ENCODE results near the gene C1orf141.

The C1orf141 gene

GRCh38 chr1:67134695-67135094, at the start of gene C1orf141:
TSS of gene C1orf141 (minus strand) at chr1:67134970. CDS start at chr1:67127240, 7,730 bp downstream.
- no peak within 1 kb of the TSS for H3K4me3 ChIP-seq (ENCODE audit: low read length)
- no peaks in the 10 kb centered on the region for H3K27me3 ChIP-seq (ENCODE audit: control insufficient read depth, insufficient read depth, low read length)
- no peak within 1 kb of the TSS for H3K9ac ChIP-seq (ENCODE audit: low read length)
- H3K9me3 ChIP-seq (ENCODE audit: control insufficient read depth, low read length): no peaks in the 10 kb centered on the region
- peaks cover 25% of the 10 kb centered on the region for H3K4me1 ChIP-seq (ENCODE audit: control insufficient read depth, insufficient read depth, low read length)
- no peaks in the 10 kb centered on the region for H3K36me3 ChIP-seq (ENCODE audit: control insufficient read depth, insufficient read depth, low read length)

GRCh38 chr1:67175530-67176087, 40.8 kb upstream of the C1orf141 start:
- Histone ChIP-seq H3K27me3 (ENCODE audit: control insufficient read depth, insufficient read depth, low read length) (no peaks in the 10 kb centered on the region), H3K9me3 (ENCODE audit: control insufficient read depth, low read length) (no peaks in the 10 kb centered on the region), H3K36me3 (ENCODE audit: control insufficient read depth, insufficient read depth, low read length) (no peaks in the 10 kb centered on the region), H3K4me1 (ENCODE audit: control insufficient read depth, insufficient read depth, low read length) (no peaks in the 10 kb centered on the region), H3K9ac (ENCODE audit: low read length) (no peak overlapping the region), H3K4me3 (ENCODE audit: low read length) (no peak overlapping the region)

GRCh38 chr1:67174716-67175284, 40.0 kb upstream of the C1orf141 start:
- Histone ChIP-seq H3K9me3 (ENCODE audit: control insufficient read depth, low read length) (no peaks in the 10 kb centered on the region), H3K9ac (ENCODE audit: low read length) (no peak overlapping the region)

GRCh38 chr1:67173988-67174387, 39.2 kb upstream of the C1orf141 start:
- Histone ChIP-seq H3K4me3 (ENCODE audit: low read length) (no peak overlapping the region), H3K9ac (ENCODE audit: low read length) (no peak overlapping the region), H3K9me3 (ENCODE audit: control insufficient read depth, low read length) (no peaks in the 10 kb centered on the region), H3K27me3 (ENCODE audit: control insufficient read depth, insufficient read depth, low read length) (no peaks in the 10 kb centered on the region), H3K36me3 (ENCODE audit: control insufficient read depth, insufficient read depth, low read length) (no peaks in the 10 kb centered on the region), H3K4me1 (ENCODE audit: control insufficient read depth, insufficient read depth, low read length) (no peaks in the 10 kb centered on the region)

More at GRCh38 chr1:67174716-67175284, 40.0 kb upstream of the C1orf141 start:
- H3K36me3 ChIP-seq (ENCODE audit: control insufficient read depth, insufficient read depth, low read length): no peaks in the 10 kb centered on the region
- no peaks in the 10 kb centered on the region for H3K4me1 ChIP-seq (ENCODE audit: control insufficient read depth, insufficient read depth, low read length)
- no peak overlapping the region for H3K4me3 ChIP-seq (ENCODE audit: low read length)
- H3K27me3 ChIP-seq (ENCODE audit: control insufficient read depth, insufficient read depth, low read length): no peaks in the 10 kb centered on the region

- Histone ChIP-seq H3K4me3 (ENCODE audit: low read length) (no peak overlapping the region), H3K9me3 (ENCODE audit: control insufficient read depth, low read length) (no peaks in the 10 kb centered on the region), H3K36me3 (ENCODE audit: control insufficient read depth, insufficient read depth, low read length) (no peaks in the 10 kb centered on the region), H3K4me1 (ENCODE audit: control insufficient read depth, insufficient read depth, low read length) (no peaks in the 10 kb centered on the region), H3K27me3 (ENCODE audit: control insufficient read depth, insufficient read depth, low read length) (no peaks in the 10 kb centered on the region), H3K9ac (ENCODE audit: low read length) (no peak overlapping the region)
Observed at GRCh38 chr1:67171978-67172377, 37.2 kb upstream of the C1orf141 start.

GRCh38 chr1:67171574-67171955, 36.8 kb upstream of the C1orf141 start:
- Histone ChIP-seq H3K4me1 (ENCODE audit: control insufficient read depth, insufficient read depth, low read length) (no peaks in the 10 kb centered on the region), H3K4me3 (ENCODE audit: low read length) (no peak overlapping the region), H3K27me3 (ENCODE audit: control insufficient read depth, insufficient read depth, low read length) (no peaks in the 10 kb centered on the region), H3K9ac (ENCODE audit: low read length) (no peak overlapping the region), H3K9me3 (ENCODE audit: control insufficient read depth, low read length) (no peaks in the 10 kb centered on the region), H3K36me3 (ENCODE audit: control insufficient read depth, insufficient read depth, low read length) (no peaks in the 10 kb centered on the region)

- no peaks in the 10 kb centered on the region for H3K27me3 ChIP-seq (ENCODE audit: control insufficient read depth, insufficient read depth, low read length)
- H3K4me1 ChIP-seq (ENCODE audit: control insufficient read depth, insufficient read depth, low read length): no peaks in the 10 kb centered on the region
- no peak overlapping the region for H3K4me3 ChIP-seq (ENCODE audit: low read length)
- no peak overlapping the region for H3K9ac ChIP-seq (ENCODE audit: low read length)
- no peaks in the 10 kb centered on the region for H3K36me3 ChIP-seq (ENCODE audit: control insufficient read depth, insufficient read depth, low read length)
- no peaks in the 10 kb centered on the region for H3K9me3 ChIP-seq (ENCODE audit: control insufficient read depth, low read length)
Observed at GRCh38 chr1:67170751-67171573, 36.2 kb upstream of the C1orf141 start.

- H3K9me3 ChIP-seq (ENCODE audit: control insufficient read depth, low read length): no peaks in the 10 kb centered on the region
- H3K9ac ChIP-seq (ENCODE audit: low read length): no peak overlapping the region
- H3K27me3 ChIP-seq (ENCODE audit: control insufficient read depth, insufficient read depth, low read length): no peaks in the 10 kb centered on the region
- no peaks in the 10 kb centered on the region for H3K36me3 ChIP-seq (ENCODE audit: control insufficient read depth, insufficient read depth, low read length)
- no peak overlapping the region for H3K4me3 ChIP-seq (ENCODE audit: low read length)
- no peaks in the 10 kb centered on the region for H3K4me1 ChIP-seq (ENCODE audit: control insufficient read depth, insufficient read depth, low read length)
Observed at GRCh38 chr1:67169932-67170331, 35.2 kb upstream of the C1orf141 start.

GRCh38 chr1:67169496-67169895, 34.7 kb upstream of the C1orf141 start:
- no peaks in the 10 kb centered on the region for H3K9me3 ChIP-seq (ENCODE audit: control insufficient read depth, low read length)
- H3K9ac ChIP-seq (ENCODE audit: low read length): no peak overlapping the region
- H3K27me3 ChIP-seq (ENCODE audit: control insufficient read depth, insufficient read depth, low read length): no peaks in the 10 kb centered on the region
- no peaks in the 10 kb centered on the region for H3K4me1 ChIP-seq (ENCODE audit: control insufficient read depth, insufficient read depth, low read length)
- no peaks in the 10 kb centered on the region for H3K36me3 ChIP-seq (ENCODE audit: control insufficient read depth, insufficient read depth, low read length)
- H3K4me3 ChIP-seq (ENCODE audit: low read length): no peak overlapping the region

- Histone ChIP-seq H3K9me3 (ENCODE audit: control insufficient read depth, low read length) (no peaks in the 10 kb centered on the region), H3K27me3 (ENCODE audit: control insufficient read depth, insufficient read depth, low read length) (no peaks in the 10 kb centered on the region), H3K9ac (ENCODE audit: low read length) (no peak within 1 kb of the TSS), H3K4me3 (ENCODE audit: low read length) (no peak within 1 kb of the TSS), H3K4me1 (ENCODE audit: control insufficient read depth, insufficient read depth, low read length) (no peaks in the 10 kb centered on the region), H3K36me3 (ENCODE audit: control insufficient read depth, insufficient read depth, low read length) (no peaks in the 10 kb centered on the region)
Observed at GRCh38 chr1:67166196-67166595, 31.4 kb upstream of the C1orf141 start, which contains the start of gene IL23R. TSS of gene IL23R (plus strand) at chr1:67166454. CDS start at chr1:67168121, 1,667 bp downstream.

- H3K4me3 ChIP-seq (ENCODE audit: low read length): no peak overlapping the region
- no peaks in the 10 kb centered on the region for H3K27me3 ChIP-seq (ENCODE audit: control insufficient read depth, insufficient read depth, low read length)
Observed at GRCh38 chr1:67165468-67166041, 30.8 kb upstream of the C1orf141 start.

GRCh38 chr1:67162954-67163353, 28.2 kb upstream of the C1orf141 start:
- H3K9me3 ChIP-seq (ENCODE audit: control insufficient read depth, low read length): no peaks in the 10 kb centered on the region
- H3K27me3 ChIP-seq (ENCODE audit: control insufficient read depth, insufficient read depth, low read length): no peaks in the 10 kb centered on the region
- H3K36me3 ChIP-seq (ENCODE audit: control insufficient read depth, insufficient read depth, low read length): no peaks in the 10 kb centered on the region
- no peak overlapping the region for H3K4me3 ChIP-seq (ENCODE audit: low read length)
- H3K9ac ChIP-seq (ENCODE audit: low read length): no peak overlapping the region
- H3K4me1 ChIP-seq (ENCODE audit: control insufficient read depth, insufficient read depth, low read length): no peaks in the 10 kb centered on the region

More at GRCh38 chr1:67165468-67166041, 30.8 kb upstream of the C1orf141 start:
- Histone ChIP-seq H3K9ac (ENCODE audit: low read length) (no peak overlapping the region), H3K4me1 (ENCODE audit: control insufficient read depth, insufficient read depth, low read length) (no peaks in the 10 kb centered on the region), H3K9me3 (ENCODE audit: control insufficient read depth, low read length) (no peaks in the 10 kb centered on the region), H3K36me3 (ENCODE audit: control insufficient read depth, insufficient read depth, low read length) (no peaks in the 10 kb centered on the region)
